GM12891 (cell line): ENCODE data around the gene NCOR1.
"Not testable (repeated sequence)": the region's sequence is repeated elsewhere in the genome, so short reads cannot be mapped to it uniquely, and the experiment has no call there.

Source experiments
- POLR2A ChIP-seq: IDR thresholded peaks from 2 replicates; pipeline ENCODE4 v1.6.1; 2011; ENCODE audit warnings: low read depth, low read length, control low read depth
- SPI1 ChIP-seq: IDR thresholded peaks from 2 replicates; pipeline ENCODE4 v1.6.1; 2011; ENCODE audit warnings: low read depth, low read length, control low read depth
- TAF1 ChIP-seq: IDR thresholded peaks from 2 replicates; pipeline ENCODE4 v1.6.1; 2011; ENCODE audit warnings: low read depth, low read length, control low read depth

GRCh38 chr17:16202554-16203500, 12.5 kb downstream of the NCOR1 start:
- TF ChIP-seq POLR2A, SPI1, TAF1: not testable (repeated sequence)
